Measurements from ENCODE around the gene NKX3-2.

- TF ChIP-seq CTCF (IDR thresholded peaks at IDR 0.05) (no peak), POLR2A (IDR thresholded peaks at IDR 0.05) (no peak)
Observed at GRCh38 chr4:13496605-13497004, 47.7 kb downstream of the NKX3-2 start.
